ENCODE results near the gene ITGA2B. TPM values are rescaled to one million over a fixed set of nuclear protein-coding genes. Genes with fewer than 3 reads are reported as not detected.

ITGA2B gene
- total RNA-seq, 1 donor from 2014 or later: 0.86 TPM

GRCh38 chr17:44424828-44425461, 35.5 kb upstream of the ITGA2B start:
- Mint-ChIP-seq H3K9me3 (ENCODE audit: unreplicated experiment) (no peaks in the 10 kb centered on the region), H3K36me3 (ENCODE audit: unreplicated experiment) (peaks cover 28% of the 10 kb centered on the region), H3K4me1 (ENCODE audit: unreplicated experiment) (no peaks in the 10 kb centered on the region), H3K4me3 (ENCODE audit: unreplicated experiment) (no peak overlapping the region), H3K27me3 (ENCODE audit: unreplicated experiment) (no peaks in the 10 kb centered on the region), H3K27ac (ENCODE audit: unreplicated experiment) (no peak overlapping the region)
- TF ChIP-seq CTCF (IDR thresholded peaks at IDR 0.05): no peak
- no peak for DNase-seq (ENCODE audit: extremely low spot score, unreplicated experiment)

- H3K36me3 Mint-ChIP-seq (ENCODE audit: unreplicated experiment): peaks cover 26% of the 10 kb centered on the region
- no peak for TF ChIP-seq CTCF (IDR thresholded peaks at IDR 0.05)
- H3K4me1 Mint-ChIP-seq (ENCODE audit: unreplicated experiment): no peaks in the 10 kb centered on the region
- H3K9me3 Mint-ChIP-seq (ENCODE audit: unreplicated experiment): no peaks in the 10 kb centered on the region
- no peak for DNase-seq (ENCODE audit: extremely low spot score, unreplicated experiment)
- H3K27me3 Mint-ChIP-seq (ENCODE audit: unreplicated experiment): no peaks in the 10 kb centered on the region
- no peak overlapping the region for H3K4me3 Mint-ChIP-seq (ENCODE audit: unreplicated experiment)
- no peak overlapping the region for H3K27ac Mint-ChIP-seq (ENCODE audit: unreplicated experiment)
Observed at GRCh38 chr17:44417553-44417952, 28.1 kb upstream of the ITGA2B start.

GRCh38 chr17:44416558-44417289, 27.3 kb upstream of the ITGA2B start:
- no peak overlapping the region for H3K27ac Mint-ChIP-seq (ENCODE audit: unreplicated experiment)
- no peak overlapping the region for H3K4me3 Mint-ChIP-seq (ENCODE audit: unreplicated experiment)
- H3K36me3 Mint-ChIP-seq (ENCODE audit: unreplicated experiment): peaks cover 27% of the 10 kb centered on the region
- no peaks in the 10 kb centered on the region for H3K9me3 Mint-ChIP-seq (ENCODE audit: unreplicated experiment)
- H3K4me1 Mint-ChIP-seq (ENCODE audit: unreplicated experiment): no peaks in the 10 kb centered on the region
- no peak for DNase-seq (ENCODE audit: extremely low spot score, unreplicated experiment)
- TF ChIP-seq CTCF (IDR thresholded peaks at IDR 0.05): no peak
- no peaks in the 10 kb centered on the region for H3K27me3 Mint-ChIP-seq (ENCODE audit: unreplicated experiment)

GRCh38 chr17:44414394-44415155, 25.1 kb upstream of the ITGA2B start:
- Mint-ChIP-seq H3K27ac (ENCODE audit: unreplicated experiment) (no peak overlapping the region), H3K36me3 (ENCODE audit: unreplicated experiment) (peaks cover 29% of the 10 kb centered on the region), H3K9me3 (ENCODE audit: unreplicated experiment) (no peaks in the 10 kb centered on the region), H3K4me3 (ENCODE audit: unreplicated experiment) (no peak overlapping the region), H3K4me1 (ENCODE audit: unreplicated experiment) (no peaks in the 10 kb centered on the region), H3K27me3 (ENCODE audit: unreplicated experiment) (no peaks in the 10 kb centered on the region)
- TF ChIP-seq CTCF (IDR thresholded peaks at IDR 0.05): no peak
- no peak for DNase-seq (ENCODE audit: extremely low spot score, unreplicated experiment)
